Neural progenitor cell (in vitro differentiated cells): ENCODE results near the gene LARGE1. TPM values are rescaled to one million over a fixed set of nuclear protein-coding genes. Genes with fewer than 3 reads are reported as not detected.
A peak's percentile ranks its signal among the peaks of the same experiment; 100 is the strongest.

ENCODE experiments used
- DNase-seq: peaks from one replicate; pipeline ENCODE4 v3.0.0-alpha.2; 2016; ENCODE audit warnings: low spot score
- H2AFZ ChIP-seq: fragments of 200-600 bp; sonication (generic); replicated peaks from 2 replicates; pipeline ENCODE4 v1.6.1; 2016; ENCODE audit warnings: antibody characterized with exemption
- H3F3A ChIP-seq: fragments of 200-600 bp; sonication (generic); 2 replicates; pipeline ENCODE4 v1.6.1; 2016; ENCODE audit warnings: antibody characterized with exemption, low read depth
- H3K27ac ChIP-seq: fragments of 200-600 bp; sonication (generic); 2 replicates; pipeline ENCODE4 v1.5.1; 2016; ENCODE audit warnings: mild to moderate bottlenecking
- H3K27me3 ChIP-seq: fragments of 200-600 bp; sonication (generic); 2 replicates; pipeline ENCODE4 v1.6.1; 2016; ENCODE audit warnings: mild to moderate bottlenecking, moderate library complexity
- H3K36me3 ChIP-seq: fragments of 200-600 bp; sonication (generic); 2 replicates; pipeline ENCODE4 v1.5.1; 2016
- H3K4me1 ChIP-seq: fragments of 200-600 bp; sonication (generic); 2 replicates; pipeline ENCODE4 v1.6.1; 2016; ENCODE audit warnings: mixed run types
- H3K4me2 ChIP-seq: fragments of 200-600 bp; sonication (generic); 2 replicates; pipeline ENCODE4 v1.6.1; 2016
- H3K4me3 ChIP-seq: fragments of 200-600 bp; sonication (generic); 2 replicates; pipeline ENCODE4 v1.5.1; 2016
- H3K79me2 ChIP-seq: fragments of 200-600 bp; sonication (generic); 2 replicates; pipeline ENCODE4 v1.6.1; 2016; ENCODE audit warnings: low read depth
- H3K9ac ChIP-seq: fragments of 200-600 bp; sonication (generic); 2 replicates; pipeline ENCODE4 v1.6.1; 2016
- H3K9me3 ChIP-seq: fragments of 200-600 bp; sonication (generic); 2 replicates; pipeline ENCODE4 v1.5.1; 2016; ENCODE audit warnings: low read depth
- H4K20me1 ChIP-seq: fragments of 200-600 bp; sonication (generic); 2 replicates; pipeline ENCODE4 v1.6.1; 2016; ENCODE audit warnings: low read depth
- H3K27ac Mint-ChIP-seq: 3 replicates; pipeline ENCODE4 v1.8.0; 2021; ENCODE audit warnings: mixed read lengths
- H3K27me3 Mint-ChIP-seq: 2 replicates; pipeline ENCODE4 v1.8.0; 2022; ENCODE audit warnings: low read depth, mild to moderate bottlenecking, inconsistent platforms, moderate library complexity, mixed read lengths; ENCODE audit not compliant: insufficient read depth
- H3K36me3 Mint-ChIP-seq: 3 replicates; pipeline ENCODE4 v1.8.0; 2021; ENCODE audit warnings: mixed read lengths
- H3K4me1 Mint-ChIP-seq: 3 replicates; pipeline ENCODE4 v1.8.0; 2021; ENCODE audit warnings: mixed read lengths
- H3K4me3 Mint-ChIP-seq: 3 replicates; pipeline ENCODE4 v1.8.0; 2021; ENCODE audit warnings: mild to moderate bottlenecking, moderate library complexity, mixed read lengths
- H3K9me3 Mint-ChIP-seq: 3 replicates; pipeline ENCODE4 v1.8.0; 2020; ENCODE audit warnings: mixed read lengths
- CTCF ChIP-seq: fragments of 200-600 bp; sonication (generic); IDR thresholded peaks from 2 replicates; pipeline ENCODE4 v1.5.1; 2017; ENCODE audit warnings: antibody characterized with exemption, mild to moderate bottlenecking
- EZH2 ChIP-seq: fragments of 200-600 bp; sonication (generic); IDR thresholded peaks from 2 replicates; pipeline ENCODE4 v1.6.1; 2017; ENCODE audit warnings: antibody characterized with exemption, mild to moderate bottlenecking, moderate library complexity
- EZH2phosphoT487 ChIP-seq: fragments of 200-600 bp; sonication (generic); IDR thresholded peaks from 2 replicates; pipeline ENCODE4 v1.6.1; 2017; ENCODE audit warnings: antibody characterized with exemption
- total RNA-seq: library from RNA; depleted of rRNA; stranded (reverse); fragments of >200 nt; gene quantifications from 2 replicates; pipeline ENCODE4 v1.2.3, GENCODE V29; 2015; ENCODE audit warnings: low replicate concordance

Gene LARGE1
- total RNA-seq, 1 donor from 2014 or later: 24.9 TPM

DNA sequence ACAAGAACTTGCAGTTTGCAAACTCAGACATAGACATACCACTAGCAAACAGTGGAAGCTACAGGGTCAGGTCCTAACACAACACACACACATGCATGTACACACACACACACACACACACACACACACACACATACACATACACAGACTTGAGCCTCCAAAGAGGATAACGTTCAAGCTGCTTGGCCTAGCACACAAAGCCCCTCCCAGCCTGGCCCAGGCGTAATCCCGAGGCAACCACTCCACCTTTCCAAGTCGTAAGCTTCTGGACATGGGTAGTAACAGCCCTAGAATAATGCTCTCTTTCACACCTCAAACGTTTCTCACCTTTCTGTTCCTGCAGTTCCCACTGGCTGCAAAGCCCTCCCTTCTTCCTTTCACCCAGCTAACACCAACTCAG is 88.6 kb downstream of the LARGE1 start:
- peaks cover 91% of the 10 kb centered on the region for H3K79me2 ChIP-seq
- no peak overlapping the region for H2AFZ ChIP-seq
- peaks cover 2% of the 10 kb centered on the region for H3K9me3 Mint-ChIP-seq
- H4K20me1 ChIP-seq: peaks cover 18% of the 10 kb centered on the region
- H3K27me3 Mint-ChIP-seq: peaks cover 2% of the 10 kb centered on the region
- H3K36me3 ChIP-seq: no peaks in the 10 kb centered on the region
- peak overlapping the region; percentile 43 for H3K27ac Mint-ChIP-seq
- DNase-seq: no peak
- H3F3A ChIP-seq: peaks cover 11% of the 10 kb centered on the region
- no peak overlapping the region for H3K4me2 ChIP-seq
- H3K4me3 ChIP-seq: no peak overlapping the region
- no peak for TF ChIP-seq EZH2phosphoT487
- H3K4me1 ChIP-seq: peaks cover 48% of the 10 kb centered on the region
- H3K27me3 ChIP-seq: no peaks in the 10 kb centered on the region
- no peak overlapping the region for H3K9ac ChIP-seq
- H3K9me3 ChIP-seq: no peaks in the 10 kb centered on the region
- no peak overlapping the region for H3K27ac ChIP-seq
- no peak overlapping the region for H3K4me3 Mint-ChIP-seq
- peaks cover 32% of the 10 kb centered on the region for H3K4me1 Mint-ChIP-seq
- H3K36me3 Mint-ChIP-seq: peaks cover 2% of the 10 kb centered on the region

DNA sequence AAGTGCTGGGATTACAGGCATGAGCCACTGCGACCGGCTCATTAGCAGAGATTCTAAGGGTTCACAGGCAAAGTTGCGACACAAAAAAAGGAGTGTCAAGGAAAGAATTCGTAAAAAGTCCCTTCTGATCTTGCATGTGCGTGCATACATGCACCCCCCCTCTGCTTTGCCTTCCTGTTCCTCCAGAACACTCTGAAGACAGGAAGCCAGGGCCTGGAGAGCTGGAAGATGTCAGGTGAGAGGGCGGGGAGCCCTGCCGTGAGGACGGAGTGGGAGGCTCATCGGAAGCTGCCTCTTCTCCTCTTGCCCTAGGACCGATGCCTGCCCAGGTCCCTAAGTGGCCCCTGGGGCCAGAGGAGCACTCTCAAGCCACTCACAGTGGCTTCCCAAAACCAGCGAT is 89.1 kb downstream of the LARGE1 start:
- H3K36me3 Mint-ChIP-seq: peaks cover 2% of the 10 kb centered on the region
- H3K27ac Mint-ChIP-seq: no peak overlapping the region
- peaks cover 32% of the 10 kb centered on the region for H3K4me1 Mint-ChIP-seq
- H3K27me3 Mint-ChIP-seq: peaks cover 2% of the 10 kb centered on the region
- TF ChIP-seq EZH2 (no peak), EZH2phosphoT487 (no peak), CTCF (no peak)
- Histone ChIP-seq H3K9ac (no peak overlapping the region), H3K27me3 (no peaks in the 10 kb centered on the region), H3K9me3 (no peaks in the 10 kb centered on the region), H3K4me3 (no peak overlapping the region), H3K27ac (no peak overlapping the region), H4K20me1 (peaks cover 18% of the 10 kb centered on the region), H3K4me2 (no peak overlapping the region), H3K79me2 (peaks cover 87% of the 10 kb centered on the region), H3K4me1 (peaks cover 48% of the 10 kb centered on the region), H3F3A (peaks cover 11% of the 10 kb centered on the region), H2AFZ (no peak overlapping the region), H3K36me3 (no peaks in the 10 kb centered on the region)
- H3K4me3 Mint-ChIP-seq: no peak overlapping the region
- DNase-seq: no peak
- peaks cover 2% of the 10 kb centered on the region for H3K9me3 Mint-ChIP-seq

GRCh38 chr22:33829546-33830280 is 90.6 kb downstream of the LARGE1 start:
- Histone ChIP-seq H3K4me1 (peaks cover 39% of the 10 kb centered on the region), H4K20me1 (peaks cover 9% of the 10 kb centered on the region), H3K9ac (no peak overlapping the region), H3K4me3 (no peak overlapping the region), H3K36me3 (no peaks in the 10 kb centered on the region), H3K4me2 (peak overlapping the region; percentile 19), H3K79me2 (peaks cover 83% of the 10 kb centered on the region), H3F3A (peaks cover 8% of the 10 kb centered on the region), H3K9me3 (no peaks in the 10 kb centered on the region), H2AFZ (no peak overlapping the region), H3K27ac (no peak overlapping the region), H3K27me3 (no peaks in the 10 kb centered on the region)
- TF ChIP-seq EZH2phosphoT487 (no peak), CTCF (peak; percentile 11)
- H3K36me3 Mint-ChIP-seq: peaks cover 4% of the 10 kb centered on the region
- peaks cover 24% of the 10 kb centered on the region for H3K4me1 Mint-ChIP-seq
- peaks cover 4% of the 10 kb centered on the region for H3K9me3 Mint-ChIP-seq
- peaks cover 2% of the 10 kb centered on the region for H3K27me3 Mint-ChIP-seq
- H3K27ac Mint-ChIP-seq: peak overlapping the region; percentile 57
- DNase-seq: peak; percentile 46
- no peak overlapping the region for H3K4me3 Mint-ChIP-seq

DNA sequence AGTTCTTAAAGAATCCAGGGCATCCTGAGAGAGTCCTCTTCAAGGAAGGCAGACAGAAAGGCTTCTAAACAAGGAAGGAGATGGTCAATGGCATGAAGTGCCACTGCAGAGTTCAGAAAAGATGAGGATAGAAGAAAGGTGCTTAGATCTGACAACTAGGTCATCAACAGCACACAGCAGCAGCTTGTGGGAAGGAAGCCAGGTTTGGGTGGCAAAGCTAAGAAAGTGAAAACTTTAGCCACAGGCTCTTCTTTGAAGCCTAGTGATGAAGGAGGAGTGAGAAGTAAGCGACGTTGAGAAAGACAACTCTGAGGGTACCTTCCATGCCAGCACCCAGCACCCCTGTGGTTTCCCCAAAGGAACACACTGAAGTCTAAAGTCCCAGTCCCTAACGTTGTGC is 92.0 kb downstream of the LARGE1 start:
- no peak overlapping the region for H2AFZ ChIP-seq
- no peaks in the 10 kb centered on the region for H3K9me3 ChIP-seq
- Mint-ChIP-seq H3K4me1 (peaks cover 24% of the 10 kb centered on the region), H3K9me3 (peaks cover 9% of the 10 kb centered on the region), H3K36me3 (peaks cover 13% of the 10 kb centered on the region), H3K4me3 (no peak overlapping the region), H3K27ac (no peak overlapping the region), H3K27me3 (no peaks in the 10 kb centered on the region)
- H3K4me3 ChIP-seq: no peak overlapping the region
- no peaks in the 10 kb centered on the region for H3K36me3 ChIP-seq
- H3F3A ChIP-seq: peaks cover 8% of the 10 kb centered on the region
- H3K27ac ChIP-seq: no peak overlapping the region
- peaks cover 9% of the 10 kb centered on the region for H4K20me1 ChIP-seq
- no peak for DNase-seq
- TF ChIP-seq EZH2 (no peak), EZH2phosphoT487 (no peak)
- H3K27me3 ChIP-seq: no peaks in the 10 kb centered on the region
- peaks cover 34% of the 10 kb centered on the region for H3K4me1 ChIP-seq
- no peak overlapping the region for H3K9ac ChIP-seq
- H3K79me2 ChIP-seq: peaks cover 83% of the 10 kb centered on the region
- H3K4me2 ChIP-seq: no peak overlapping the region
